HCT116 (cell line): ENCODE data around the gene TMEM154. TPM values are rescaled to one million over a fixed set of nuclear protein-coding genes. Genes with fewer than 3 reads are reported as not detected.
A peak's percentile ranks its signal among the peaks of the same experiment; 100 is the strongest.

Experiments
- ATAC-seq: fragments of 200-7000 bp; cut with Tn5 transposase; 2 replicates; pipeline ENCODE4 v1.9.1; 2020; ENCODE audit warnings: mild to moderate bottlenecking, moderate library complexity
- BruUV-seq: library from RNA; stranded (reverse); fragments of 400-500 nt; replicated peaks from 2 replicates; lab custom pipeline; 2021; lab: Mats Ljungman, UMichigan
- CTCF ChIA-PET: fragments of 300-600 bp; sonication (Branson Sonifier 250); formaldehyde crosslinking; loops from one replicate; lab custom pipeline; 2021; ENCODE audit warnings: antibody characterized with exemption; lab: Charles Lee
- POLR2A ChIA-PET: fragments of 300-600, 350-600 bp; sonication (Branson Sonifier 250); formaldehyde crosslinking; loops from one replicate; lab custom pipeline; 2021; ENCODE audit warnings: antibody characterized with exemption; lab: Charles Lee
- RAD21 ChIA-PET, 2 experiments: fragments of 300-600 bp; sonication (Branson Sonifier 250); formaldehyde crosslinking; loops; one replicate each; lab custom pipeline; 2023; ENCODE audit warnings: low total read pairs in 2 of 2; ENCODE audit not compliant: uncharacterized antibody in 2 of 2, unreplicated experiment in 2 of 2, low non-redundant PET in 1 of 2; lab: Charles Lee
- DNase-seq: peaks from one replicate; pipeline ENCODE4 v3.0.0-alpha.2; 2010; ENCODE audit warnings: low read depth, low spot score
- H2AFZ ChIP-seq: fragments of 200-600 bp; shearing (Covaris generic), sonication (generic); 2 replicates; pipeline ENCODE4 v1.6.1; 2017; ENCODE audit warnings: low read depth, mixed run types, mixed read lengths, antibody characterized with exemption, low read length; ENCODE audit not compliant: poor library complexity, severe bottlenecking
- H3K27ac ChIP-seq: 2 replicates; pipeline ENCODE4 v1.5.1; 2012; ENCODE audit warnings: low read depth, low read length
- H3K27me3 ChIP-seq: fragments of 200-600 bp; sonication (generic); 2 replicates; pipeline ENCODE4 v1.6.1; 2016; ENCODE audit warnings: mixed run types, low read length, mixed read lengths; ENCODE audit not compliant: insufficient read depth
- H3K36me3 ChIP-seq, 2 experiments: fragments of 200-500 bp in 1 of 2; fragments of 200-600 bp in 1 of 2; sonication (Bioruptor generic) in 1 of 2; sonication (generic) in 1 of 2; 2 replicates each; pipeline versions ENCODE4 v1.5.1 to v1.6.1; 2014 to 2016; ENCODE audit warnings: low read length in 2 of 2, inconsistent platforms in 1 of 2, mixed read lengths in 1 of 2, mixed run types in 1 of 2; ENCODE audit not compliant: insufficient read depth in 2 of 2, control insufficient read depth in 1 of 2
- H3K4me1 ChIP-seq, 2 experiments: fragments of 200-600 bp in 1 of 2; sonication (generic) in 1 of 2; 2 replicates each; pipeline versions ENCODE4 v1.5.1 to v1.6.1; 2012 to 2017; ENCODE audit warnings: low read length in 2 of 2, inconsistent platforms in 1 of 2, mild to moderate bottlenecking in 1 of 2, mixed read lengths in 1 of 2, mixed run types in 1 of 2, moderate library complexity in 1 of 2; ENCODE audit not compliant: insufficient read depth in 2 of 2, control insufficient read depth in 1 of 2
- H3K4me2 ChIP-seq: fragments of 200-600 bp; sonication (generic); 2 replicates; pipeline ENCODE4 v1.6.1; 2017; ENCODE audit warnings: mixed run types, low read length, mixed read lengths
- H3K4me3 ChIP-seq, 2 experiments: fragments of 200-600 bp in 1 of 2; sonication (generic) in 1 of 2; replicated peaks in 1 of 2; 2 replicates each; pipeline ENCODE4 v1.5.1; 2011 to 2016; ENCODE audit warnings: low read length in 2 of 2, control low read depth in 1 of 2, low read depth in 1 of 2, mild to moderate bottlenecking in 1 of 2, mixed read lengths in 1 of 2, mixed run types in 1 of 2
- H3K79me2 ChIP-seq: fragments of 200-600 bp; sonication (generic); 2 replicates; pipeline ENCODE4 v1.6.1; 2017; ENCODE audit warnings: mild to moderate bottlenecking, mixed run types, low read length, moderate library complexity, mixed read lengths; ENCODE audit not compliant: insufficient read depth
- H3K9ac ChIP-seq: fragments of 200-600 bp; sonication (generic); 2 replicates; pipeline ENCODE4 v1.6.1; 2016; ENCODE audit warnings: low read length, mixed read lengths
- H3K9me2 ChIP-seq: fragments of 200-600 bp; sonication (generic), shearing (Covaris generic); 2 replicates; pipeline ENCODE4 v1.6.1; 2017; ENCODE audit warnings: mixed run types, mild to moderate bottlenecking, moderate library complexity; ENCODE audit not compliant: insufficient read depth
- H3K9me3 ChIP-seq, 2 experiments: fragments of 200-500 bp in 1 of 2; fragments of 200-600 bp in 1 of 2; sonication (Bioruptor generic) in 1 of 2; sonication (generic) in 1 of 2; 2 replicates each; pipeline ENCODE4 v1.6.1; 2014 to 2017; ENCODE audit warnings: low read length in 2 of 2, mixed read lengths in 2 of 2, inconsistent platforms in 1 of 2, low read depth in 1 of 2, mild to moderate bottlenecking in 1 of 2, mixed run types in 1 of 2, moderate library complexity in 1 of 2; ENCODE audit not compliant: control insufficient read depth in 1 of 2, insufficient read depth in 1 of 2
- H4K20me1 ChIP-seq: fragments of 200-600 bp; sonication (generic), shearing (Covaris generic); 2 replicates; pipeline ENCODE4 v1.6.1; 2017; ENCODE audit warnings: mixed run types, mild to moderate bottlenecking, moderate library complexity; ENCODE audit not compliant: insufficient read depth
- CEBPB ChIP-seq: IDR thresholded peaks from 2 replicates; pipeline ENCODE4 v1.6.1; 2012; ENCODE audit warnings: low read depth
- EGR1 ChIP-seq: IDR thresholded peaks from 2 replicates; pipeline ENCODE4 v1.6.1; 2012; ENCODE audit warnings: low read depth
- FOSL1 ChIP-seq: IDR thresholded peaks from 2 replicates; pipeline ENCODE4 v1.6.1; 2012; ENCODE audit warnings: low read depth
- POLR2A ChIP-seq: IDR thresholded peaks from 2 replicates; pipeline ENCODE4 v1.7.0; 2011; ENCODE audit warnings: borderline replicate concordance; ENCODE audit not compliant: insufficient read depth, insufficient read length; ENCODE audit errors: extremely low read depth
- SP1 ChIP-seq: IDR thresholded peaks from 2 replicates; pipeline ENCODE4 v1.6.1; 2012; ENCODE audit warnings: low read depth
- TCF7L2 ChIP-seq: IDR thresholded peaks from 2 replicates; pipeline ENCODE4 v1.7.0; 2011; ENCODE audit warnings: borderline replicate concordance, inconsistent platforms; ENCODE audit not compliant: insufficient read depth, insufficient read length; ENCODE audit errors: extremely low read depth
- YY1 ChIP-seq: IDR thresholded peaks from 2 replicates; pipeline ENCODE4 v1.6.1; 2011; ENCODE audit warnings: low read length, low read depth, moderate library complexity, mild to moderate bottlenecking; ENCODE audit not compliant: insufficient replicate concordance; ENCODE audit errors: extremely low read depth
- ZNF274 ChIP-seq: fragments of 200-500 bp; sonication (Bioruptor generic); IDR thresholded peaks from 2 replicates; pipeline ENCODE4 v1.6.1; 2014; ENCODE audit warnings: mild to moderate bottlenecking, low read depth, low read length, inconsistent platforms
- intact Hi-C: fragments of 100-400 bp; cut with micrococcal nuclease; formaldehyde crosslinking; loops from 2 replicates; pipeline ENCODE4 v1.10.0; 2022
- total RNA-seq: library from RNA; stranded (reverse); gene quantifications from one replicate; pipeline ENCODE4 v1.2.1, GENCODE V29; 2021; ENCODE audit not compliant: unreplicated experiment
- TF ChIP-seq, protein P1 (sequence below): IDR thresholded peaks from 2 replicates; pipeline ENCODE4 v1.6.1; 2012

Gene TMEM154
- total RNA-seq, 1 experiment from 2014 or later, result 2.4 TPM

DNA sequence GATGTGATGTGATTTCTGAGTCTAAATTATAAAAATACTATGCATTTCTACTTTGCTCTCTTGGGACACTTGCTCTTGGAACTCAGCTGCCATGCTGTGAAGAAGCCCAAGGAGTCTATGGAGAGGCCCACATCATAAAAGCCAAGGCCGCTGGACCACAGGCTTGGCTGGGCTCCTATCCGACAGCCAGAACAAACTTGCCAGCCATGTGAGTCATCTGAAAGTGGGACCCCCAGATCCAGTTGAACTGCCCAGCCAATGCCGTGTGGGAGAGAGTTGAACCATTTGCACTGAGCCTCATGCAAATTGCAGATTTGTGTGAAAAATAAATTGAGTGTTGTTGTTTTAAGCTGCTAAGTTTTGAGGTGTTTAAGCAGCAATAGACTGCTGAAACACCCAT lies 60.2 kb downstream of the TMEM154 start:
- POLR2A ChIA-PET, result no interaction called here
- no peaks in the 10 kb centered on the region for H3K9me3 ChIP-seq
- CTCF ChIA-PET, result no interaction called here
- H4K20me1 ChIP-seq, result no peaks in the 10 kb centered on the region
- no peaks in the 10 kb centered on the region for H3K27me3 ChIP-seq
- no peaks in the 10 kb centered on the region for H3K9me2 ChIP-seq
- H3K79me2 ChIP-seq, result no peaks in the 10 kb centered on the region
- no peak overlapping the region for H3K27ac ChIP-seq
- ATAC-seq (no peak), DNase-seq (no peak)
- BruUV-seq, result no TSS peak
- no peak for TF ChIP-seq FOSL1
- no peak for TF ChIP-seq ZNF274
- no peak for TF ChIP-seq POLR2A
- no peak for TF ChIP-seq CEBPB
- TF ChIP-seq EGR1, result no peak
- TF ChIP-seq, protein P1, sequence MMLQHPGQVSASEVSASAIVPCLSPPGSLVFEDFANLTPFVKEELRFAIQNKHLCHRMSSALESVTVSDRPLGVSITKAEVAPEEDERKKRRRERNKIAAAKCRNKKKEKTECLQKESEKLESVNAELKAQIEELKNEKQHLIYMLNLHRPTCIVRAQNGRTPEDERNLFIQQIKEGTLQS, result no peak
- no peak for TF ChIP-seq TCF7L2
- peaks cover 0 to 8% of the 10 kb centered on the region in 2 experiments; a peak in 1 of 4 replicates for H3K4me1 ChIP-seq
- intact Hi-C loops, result no loop called here
- no peak overlapping the region for H3K4me3 ChIP-seq
- no peak overlapping the region for H3K4me2 ChIP-seq
- no peak overlapping the region for H2AFZ ChIP-seq
- RAD21 ChIA-PET, result no interaction called here
- H3K9ac ChIP-seq, result no peak overlapping the region
- H3K36me3 ChIP-seq, result no peaks in the 10 kb centered on the region

DNA sequence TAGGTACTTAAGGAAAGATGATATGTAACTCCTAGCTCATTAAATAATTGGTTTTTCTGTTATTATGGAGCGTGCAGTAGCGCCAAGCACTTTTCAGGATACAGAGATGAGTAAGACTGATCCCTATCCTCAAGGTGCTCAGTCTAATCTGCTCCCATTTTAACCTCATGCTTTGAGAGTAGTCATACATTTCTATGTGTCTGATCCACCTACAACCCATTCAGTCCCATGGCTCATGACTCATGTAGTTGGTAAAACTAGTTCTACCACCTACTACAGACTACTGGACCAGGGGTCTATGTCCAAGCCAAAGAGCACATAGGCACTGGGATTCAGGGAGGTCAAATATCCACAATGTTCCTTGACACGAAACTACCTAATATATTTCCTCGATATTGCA lies 60.8 kb downstream of the TMEM154 start:
- Histone ChIP-seq H3K9me3 (no peaks in the 10 kb centered on the region), H2AFZ (no peak overlapping the region), H3K27me3 (no peaks in the 10 kb centered on the region), H3K4me1 (peaks cover 0 to 13% of the 10 kb centered on the region in 2 experiments; a peak in 1 of 4 replicates), H3K4me2 (no peak overlapping the region), H3K36me3 (no peaks in the 10 kb centered on the region), H3K79me2 (no peaks in the 10 kb centered on the region), H4K20me1 (no peaks in the 10 kb centered on the region), H3K27ac (no peak overlapping the region), H3K9ac (no peak overlapping the region), H3K9me2 (no peaks in the 10 kb centered on the region), H3K4me3 (no peak overlapping the region)
- intact Hi-C loops, result no loop called here
- TF ChIP-seq YY1 (no peak), SP1 (peak; percentile 19; the same call in 1 of the 2 replicates), FOSL1 (peak; percentile 9; the same call in 1 of the 2 replicates)
- no TSS peak for BruUV-seq
- ATAC-seq (no peak), DNase-seq (no peak)
- RAD21 ChIA-PET, result no interaction called here
- CTCF ChIA-PET, result no interaction called here
- POLR2A ChIA-PET, result no interaction called here
